Psoas muscle (tissue), 8 donors: ENCODE data around the gene EPN1. TPM values are rescaled to one million over a fixed set of nuclear protein-coding genes. Genes with fewer than 3 reads are reported as not detected.

Source experiments
- ATAC-seq, 4 donors: fragments of 200-7000 bp; cut with Tn5 transposase; one replicate each; pipeline ENCODE4 v1.9.1; 2020; ENCODE audit warnings: moderate library complexity in 3 of 4, mild to moderate bottlenecking in 2 of 4
- DNase-seq, 2 donors: peaks; one replicate each; pipeline ENCODE4 v3.0.0-alpha.2; 2020
- H3K27ac ChIP-seq: fragments of 200-600 bp; one replicate; pipeline ENCODE4 v1.8.0; 2022
- H3K27me3 ChIP-seq, 3 donors: fragments of 200-600 bp in 1 of 3; one replicate each; pipeline versions ENCODE4 v1.6.1 to v1.8.0; 2013 to 2022; ENCODE audit warnings: low read length in 2 of 3, mild to moderate bottlenecking in 2 of 3, moderate library complexity in 1 of 3; ENCODE audit not compliant: insufficient read depth in 3 of 3
- H3K36me3 ChIP-seq, 2 donors: fragments of 200-600 bp in 1 of 2; one replicate each; pipeline versions ENCODE4 v1.6.1 to v1.8.0; 2013 to 2022; ENCODE audit warnings: low read depth in 1 of 2, mild to moderate bottlenecking in 1 of 2, moderate library complexity in 1 of 2; ENCODE audit not compliant: insufficient read depth in 1 of 2
- H3K4me1 ChIP-seq: fragments of 200-600 bp; one replicate; pipeline ENCODE4 v1.8.0; 2022
- H3K4me3 ChIP-seq: fragments of 200-600 bp; one replicate; pipeline ENCODE4 v1.8.0; 2022; ENCODE audit warnings: mild to moderate bottlenecking
- H3K9me3 ChIP-seq: fragments of 200-600 bp; one replicate; pipeline ENCODE4 v1.8.0; 2022
- WGBS, 3 donors: extraction: QIAGEN DNeasy Blood & Tissue Kit; methylation state at CpG; one replicate each; pipeline versions ENCODE4 v1.1.6 to v1.1.7; 2013; 5-methylcytosine and 5-hydroxymethylcytosine counted together
- intact Hi-C, 2 donors: fragments of 100-400 bp; cut with DNase I; formaldehyde crosslinking; loops; one replicate each; pipeline versions ENCODE4 v1.11.0 to v1.14.2; 2022
- polyA plus RNA-seq, 3 donors: library from polyadenylated mRNA; stranded (reverse); fragments of 200-250 nt; gene quantifications; one replicate each; pipeline ENCODE4 v1.2.3, GENCODE V29; 2013
- total RNA-seq, 4 donors: library from RNA; stranded (reverse); fragmentation: NEBNext Ultra II Directional in 2 of 4; extraction: Animal tissue kit (Norgen Biotek cat#: 25700) in 2 of 4; gene quantifications; one replicate each; pipeline versions ENCODE4 v1.2.1 to v1.2.4, GENCODE V29; 2021 to 2023
- TF ChIP-seq, protein P1 (sequence below): fragments of 200-600 bp; IDR thresholded peaks from one replicate; pipeline ENCODE4 v1.8.0; 2022; ENCODE audit warnings: antibody characterized with exemption
- donor health status: healthy with polysubstance abuse.
- donor health status: DM: no; HTN: no; CAD: no; lungs with moderate emphysema.
- donor health status: Bipolar disorder and iron deficiency.
- donor health status: healthy.
- donor health status: DM: yes; HTN: yes; CAD: no.
- donor health status: DM: no; HTN: no; CAD: no.
- donor health status: DM: no; HTN: no; CAD: no.
- donor health status: DM: yes; HTN: yes; CAD: no.

Gene EPN1
- total and polyA plus RNA-seq, 7 donors = 113 to 211 (median 126) TPM

DNA sequence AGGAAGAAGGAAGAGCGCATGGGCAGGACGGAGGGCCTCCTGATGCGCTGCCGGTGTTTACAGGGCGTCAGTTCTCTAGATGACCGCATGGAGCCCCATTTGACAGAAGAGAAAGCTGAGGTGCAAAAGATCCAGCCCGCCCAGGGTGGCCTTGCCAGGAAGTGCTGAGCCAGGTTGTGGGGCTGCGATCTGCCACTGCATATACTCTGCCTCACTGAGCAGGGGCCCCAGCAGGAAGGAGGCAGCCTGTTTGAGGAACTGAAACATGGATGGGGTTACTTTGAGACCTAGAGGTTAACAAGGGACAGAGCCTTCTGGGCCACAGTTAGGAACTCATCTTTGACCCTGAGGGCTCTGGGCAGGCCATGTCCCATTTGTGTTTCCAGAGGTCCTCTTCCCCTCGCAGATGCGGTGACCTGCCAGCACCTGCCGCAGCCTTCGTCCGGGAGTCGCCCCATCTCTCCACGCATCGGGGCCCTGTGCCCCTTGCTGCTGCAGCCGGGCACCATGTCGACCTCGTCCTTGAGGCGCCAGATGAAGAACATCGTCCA is 3.2 kb downstream of the EPN1 start:
- no peaks in the 10 kb centered on the region for H3K27me3 ChIP-seq
- peaks cover 6 to 66% of the 10 kb centered on the region in 2 donors for H3K36me3 ChIP-seq
- 83 to 89% (median 86%) methylated on average over 21 of the region's 21 CpGs for WGBS, 3 donors
- H3K4me3 ChIP-seq = no peak overlapping the region
- intact Hi-C loops = no loop called here
- H3K27ac ChIP-seq = no peak overlapping the region
- DNase-seq (peak in 1 of 2 donors; percentile 67), ATAC-seq (no peak)
- TF ChIP-seq, protein P1, sequence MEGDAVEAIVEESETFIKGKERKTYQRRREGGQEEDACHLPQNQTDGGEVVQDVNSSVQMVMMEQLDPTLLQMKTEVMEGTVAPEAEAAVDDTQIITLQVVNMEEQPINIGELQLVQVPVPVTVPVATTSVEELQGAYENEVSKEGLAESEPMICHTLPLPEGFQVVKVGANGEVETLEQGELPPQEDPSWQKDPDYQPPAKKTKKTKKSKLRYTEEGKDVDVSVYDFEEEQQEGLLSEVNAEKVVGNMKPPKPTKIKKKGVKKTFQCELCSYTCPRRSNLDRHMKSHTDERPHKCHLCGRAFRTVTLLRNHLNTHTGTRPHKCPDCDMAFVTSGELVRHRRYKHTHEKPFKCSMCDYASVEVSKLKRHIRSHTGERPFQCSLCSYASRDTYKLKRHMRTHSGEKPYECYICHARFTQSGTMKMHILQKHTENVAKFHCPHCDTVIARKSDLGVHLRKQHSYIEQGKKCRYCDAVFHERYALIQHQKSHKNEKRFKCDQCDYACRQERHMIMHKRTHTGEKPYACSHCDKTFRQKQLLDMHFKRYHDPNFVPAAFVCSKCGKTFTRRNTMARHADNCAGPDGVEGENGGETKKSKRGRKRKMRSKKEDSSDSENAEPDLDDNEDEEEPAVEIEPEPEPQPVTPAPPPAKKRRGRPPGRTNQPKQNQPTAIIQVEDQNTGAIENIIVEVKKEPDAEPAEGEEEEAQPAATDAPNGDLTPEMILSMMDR = no peak
- H3K4me1 ChIP-seq = peaks cover 30% of the 10 kb centered on the region
- H3K9me3 ChIP-seq = no peaks in the 10 kb centered on the region

DNA sequence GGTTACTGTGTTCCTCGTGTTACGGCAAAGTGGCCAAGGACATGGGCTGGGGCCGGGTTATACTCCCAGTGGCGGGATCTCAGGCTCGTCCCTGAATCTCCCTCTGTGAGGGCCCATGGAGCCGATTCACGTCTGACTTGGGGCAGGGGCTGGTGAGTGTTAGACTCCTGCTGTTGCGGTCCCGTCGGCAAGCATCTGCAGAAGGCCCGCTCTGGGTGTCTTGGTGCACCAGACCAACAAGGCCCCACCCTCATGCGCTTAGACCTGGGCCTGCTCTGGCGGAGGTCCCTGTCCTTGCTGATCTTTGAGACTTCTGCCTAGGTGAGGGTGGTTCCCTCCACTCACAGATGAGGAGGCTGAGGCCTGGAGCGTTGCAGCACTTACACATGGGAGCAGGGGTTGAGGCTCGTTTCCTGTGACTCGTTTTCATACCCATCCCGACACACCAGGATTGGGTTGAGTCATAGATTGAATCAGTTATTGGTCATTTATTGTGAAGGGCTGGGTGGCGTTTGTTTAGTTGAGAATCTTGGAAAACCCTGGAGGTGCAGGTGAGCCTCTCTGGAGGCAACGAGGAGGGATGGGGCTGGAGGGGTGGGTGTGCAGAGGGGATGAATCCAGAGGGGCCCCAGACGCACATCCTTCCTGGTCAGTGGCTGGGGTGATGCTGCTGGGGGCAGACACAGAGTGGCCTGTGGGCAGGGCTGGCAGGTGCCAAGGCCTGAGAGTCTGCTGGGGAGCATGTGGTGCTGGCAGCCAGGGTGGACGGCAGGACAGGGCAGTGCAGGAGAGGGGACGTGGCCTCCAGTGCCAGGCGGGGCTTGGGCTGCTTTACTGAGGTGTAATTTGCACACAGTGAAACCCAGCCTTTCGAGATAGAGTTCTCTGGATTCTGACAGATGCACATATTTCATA is 4.6 kb downstream of the EPN1 start:
- Histone ChIP-seq H3K27ac (no peak overlapping the region), H3K36me3 (peaks cover 6 to 69% of the 10 kb centered on the region in 2 donors), H3K4me1 (peaks cover 26% of the 10 kb centered on the region), H3K9me3 (no peaks in the 10 kb centered on the region), H3K27me3 (no peaks in the 10 kb centered on the region), H3K4me3 (no peak overlapping the region)
- 83 to 84% (median 84%) methylated on average over 24 of the region's 24 CpGs for WGBS, 3 donors
- DNase-seq = no peak
- intact Hi-C loops = no loop called here
- no peak for ATAC-seq
- TF ChIP-seq, protein P1 = no peak

DNA sequence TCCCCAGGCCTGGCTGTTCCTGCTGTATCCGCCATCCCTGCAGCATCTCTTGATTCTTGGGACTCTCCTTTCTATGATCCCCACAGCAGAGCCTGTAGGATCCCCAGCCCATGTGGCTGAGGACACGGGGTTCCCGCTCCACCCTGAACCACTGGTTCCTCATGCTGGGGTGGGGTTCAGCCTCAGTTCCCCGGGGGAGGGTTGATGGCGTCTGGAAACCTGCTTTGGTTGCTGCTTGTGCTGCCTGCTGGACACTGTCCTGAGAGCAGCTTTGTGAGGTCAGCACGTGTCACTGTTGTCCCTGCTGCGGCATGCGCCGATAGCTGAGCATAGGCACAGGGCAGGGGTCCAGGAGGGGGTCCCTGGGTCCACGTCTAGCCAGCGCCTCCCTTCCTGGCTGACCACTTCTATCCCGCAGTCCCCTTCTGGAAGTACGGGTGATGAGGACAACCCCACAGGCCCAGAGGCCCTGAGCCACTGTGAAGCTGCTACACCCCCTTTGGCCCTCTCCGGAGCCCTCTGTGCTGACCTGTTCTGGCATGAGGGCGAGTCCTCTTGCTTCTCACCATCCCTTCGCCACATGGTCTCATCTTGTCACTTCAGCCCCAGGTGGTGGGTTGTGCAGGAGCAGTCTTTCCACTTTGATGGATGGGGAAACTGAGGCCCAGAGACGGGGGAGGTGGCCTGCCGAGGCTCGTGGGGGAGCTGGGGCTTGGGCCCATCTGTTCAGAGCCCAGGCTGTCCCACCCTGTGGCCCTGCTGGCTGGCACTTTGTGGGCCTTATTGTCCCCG is 5.5 kb downstream of the EPN1 start:
- no peak for ATAC-seq
- peaks cover 6 to 79% of the 10 kb centered on the region in 2 donors for H3K36me3 ChIP-seq
- H3K9me3 ChIP-seq = no peaks in the 10 kb centered on the region
- DNase-seq = no peak
- H3K4me1 ChIP-seq = peaks cover 25% of the 10 kb centered on the region
- intact Hi-C loops = no loop called here
- TF ChIP-seq, protein P1 = no peak
- WGBS, 3 donors = 88 to 92% (median 90%) methylated on average over 20 of the region's 20 CpGs
- H3K27me3 ChIP-seq = no peaks in the 10 kb centered on the region
- H3K4me3 ChIP-seq = no peak overlapping the region
- no peak overlapping the region for H3K27ac ChIP-seq

DNA sequence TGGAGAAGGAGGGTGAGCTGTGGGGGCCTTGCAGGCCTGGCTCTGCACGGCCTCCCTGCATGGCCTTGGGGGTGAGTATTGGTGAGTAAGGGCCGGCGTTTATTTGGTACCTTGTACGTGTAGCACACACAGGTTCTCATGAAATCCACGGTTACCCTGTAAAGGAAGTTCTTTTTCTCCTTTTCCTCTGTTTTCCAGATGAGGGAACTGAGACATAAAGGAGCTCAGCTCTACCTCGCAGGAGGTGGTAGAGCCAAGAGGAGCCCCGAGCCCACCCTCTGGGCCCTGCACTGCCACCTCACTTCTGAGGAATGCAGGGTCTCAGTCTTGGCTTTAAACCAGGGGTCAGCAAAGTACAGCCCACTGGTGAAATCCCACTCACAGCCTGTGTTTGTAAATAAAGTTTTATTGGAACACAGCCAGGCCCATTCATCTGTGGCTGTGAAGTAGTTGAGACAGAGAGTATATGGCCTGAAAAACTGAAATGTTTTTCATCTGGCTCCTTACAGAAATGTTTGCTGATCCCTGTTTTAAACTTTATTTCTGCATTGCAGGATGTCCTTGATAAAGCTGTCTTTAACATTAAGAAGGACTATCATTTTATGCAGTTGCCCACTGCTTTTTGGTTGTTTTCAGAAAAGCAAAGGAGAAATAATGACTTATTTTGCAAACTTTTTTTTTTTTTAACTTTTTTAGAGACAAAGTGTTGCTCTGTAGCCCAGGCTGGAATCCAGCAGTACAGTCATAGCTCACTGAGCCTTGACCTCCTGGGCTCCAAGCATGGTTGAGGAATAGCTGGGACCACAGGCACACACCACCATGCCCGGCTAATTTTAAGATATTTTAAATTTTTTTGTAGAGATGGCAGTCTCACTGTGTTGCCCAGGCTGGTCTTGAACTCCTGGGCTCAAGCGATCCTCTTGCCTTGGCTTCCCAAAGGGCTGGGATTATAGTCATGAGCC is 6.4 kb downstream of the EPN1 start:
- DNase-seq = no peak
- Histone ChIP-seq H3K4me1 (peaks cover 19% of the 10 kb centered on the region), H3K4me3 (no peak overlapping the region), H3K27me3 (no peaks in the 10 kb centered on the region), H3K36me3 (peaks cover 6 to 87% of the 10 kb centered on the region in 2 donors), H3K27ac (no peak overlapping the region), H3K9me3 (no peaks in the 10 kb centered on the region)
- 83 to 87% (median 85%) methylated on average over 9 of the region's 9 CpGs for WGBS, 3 donors
- no peak for ATAC-seq
- intact Hi-C loops = no loop called here
- TF ChIP-seq, protein P1 = no peak
